ENCODE results near the gene DSG3.
"Not testable (repeated sequence)": the region's sequence is repeated elsewhere in the genome, so short reads cannot be mapped to it uniquely, and the experiment has no call there.

DSG3 gene

DNA sequence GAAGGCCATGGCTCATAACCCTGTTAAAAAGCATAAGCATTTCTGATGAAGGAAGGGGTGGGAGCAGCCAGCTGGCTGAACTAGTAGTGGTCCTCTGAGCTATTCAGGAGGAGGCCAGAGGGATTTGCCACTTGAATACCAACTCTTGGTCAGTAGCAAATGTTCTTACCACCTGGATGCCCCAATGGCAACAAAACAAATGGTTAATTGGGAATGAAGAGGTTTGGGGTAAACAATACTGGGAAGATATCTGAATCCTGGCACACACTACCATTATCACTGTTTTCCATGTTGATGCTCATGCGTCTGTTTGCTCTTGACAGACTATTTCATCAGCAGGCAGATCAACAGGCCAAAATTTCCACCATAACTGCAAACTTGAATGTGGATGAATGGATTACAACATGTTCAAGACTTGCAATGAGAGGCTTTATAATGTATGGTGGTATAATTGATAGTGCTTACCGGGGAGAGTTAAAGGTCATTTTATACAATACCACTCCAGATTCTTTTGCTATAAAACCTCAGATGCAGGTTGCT is 47.2 kb downstream of the DSG3 start:
- not testable (repeated sequence) for DNase-seq

DNA sequence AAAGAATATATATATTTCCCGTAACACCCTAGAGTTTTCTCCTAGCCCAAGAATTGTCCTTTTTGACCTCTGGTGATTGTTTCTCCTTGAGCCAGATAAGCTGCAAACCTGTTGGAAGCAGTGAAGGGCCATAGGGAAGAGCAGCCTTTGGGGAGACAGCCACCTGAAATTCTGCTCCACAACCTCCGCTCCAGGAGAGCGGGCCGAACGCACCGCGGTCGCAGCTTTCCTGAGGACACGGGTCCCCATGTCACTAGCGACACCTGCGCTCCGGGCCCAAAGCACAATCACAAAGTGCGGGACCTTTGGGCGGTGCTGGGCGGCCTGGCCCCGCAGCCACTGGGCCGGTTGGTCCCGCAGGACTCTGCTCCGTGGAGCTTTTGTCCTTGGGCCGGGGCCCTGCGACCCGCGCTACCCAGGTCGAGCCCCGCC is 49.9 kb downstream of the DSG3 start:
- DNase-seq = no peak

DNA sequence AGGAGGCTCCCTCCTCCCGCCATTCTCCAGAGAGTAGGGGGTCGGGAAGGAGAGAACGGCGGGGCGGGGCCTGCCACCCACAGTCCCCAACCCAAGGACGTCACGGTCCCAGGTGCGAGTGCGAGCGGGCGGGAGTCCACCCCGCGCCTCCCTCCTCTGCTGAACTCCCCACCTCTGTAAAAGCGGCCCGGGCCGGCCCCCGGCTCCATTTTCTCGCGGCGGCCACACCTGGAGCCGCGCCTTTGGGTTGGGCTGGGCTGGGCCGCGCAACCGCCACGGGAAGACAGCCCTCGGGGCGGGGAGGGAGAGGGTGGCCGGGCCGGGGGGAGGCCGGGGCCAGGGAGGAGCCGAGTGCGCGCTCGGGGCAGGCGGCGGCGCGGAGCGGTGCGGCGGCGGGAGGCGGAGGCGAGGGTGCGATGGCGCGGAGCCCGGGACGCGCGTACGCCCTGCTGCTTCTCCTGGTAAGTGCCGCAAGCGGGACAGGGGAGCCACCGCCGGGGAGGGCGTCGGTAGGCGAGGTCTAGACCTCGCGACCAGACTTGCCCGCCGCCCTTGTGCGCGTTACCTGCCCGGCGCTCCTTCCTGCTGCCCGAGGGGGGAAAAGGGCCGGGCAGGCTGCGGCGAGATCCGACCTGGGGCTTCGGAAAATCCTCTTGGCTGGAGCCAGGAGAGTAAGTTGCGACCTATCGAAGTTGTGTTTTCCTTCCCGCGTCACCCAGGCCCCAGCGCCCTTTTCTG is 50.5 kb downstream of the DSG3 start, which contains the start of gene DSG2:
Gene DSG2 (plus strand): TSS at position 342 of the 738 bp plus-strand sequence. CDS start 75 bp downstream, at position 417.
- DNase-seq = no peak

DNA sequence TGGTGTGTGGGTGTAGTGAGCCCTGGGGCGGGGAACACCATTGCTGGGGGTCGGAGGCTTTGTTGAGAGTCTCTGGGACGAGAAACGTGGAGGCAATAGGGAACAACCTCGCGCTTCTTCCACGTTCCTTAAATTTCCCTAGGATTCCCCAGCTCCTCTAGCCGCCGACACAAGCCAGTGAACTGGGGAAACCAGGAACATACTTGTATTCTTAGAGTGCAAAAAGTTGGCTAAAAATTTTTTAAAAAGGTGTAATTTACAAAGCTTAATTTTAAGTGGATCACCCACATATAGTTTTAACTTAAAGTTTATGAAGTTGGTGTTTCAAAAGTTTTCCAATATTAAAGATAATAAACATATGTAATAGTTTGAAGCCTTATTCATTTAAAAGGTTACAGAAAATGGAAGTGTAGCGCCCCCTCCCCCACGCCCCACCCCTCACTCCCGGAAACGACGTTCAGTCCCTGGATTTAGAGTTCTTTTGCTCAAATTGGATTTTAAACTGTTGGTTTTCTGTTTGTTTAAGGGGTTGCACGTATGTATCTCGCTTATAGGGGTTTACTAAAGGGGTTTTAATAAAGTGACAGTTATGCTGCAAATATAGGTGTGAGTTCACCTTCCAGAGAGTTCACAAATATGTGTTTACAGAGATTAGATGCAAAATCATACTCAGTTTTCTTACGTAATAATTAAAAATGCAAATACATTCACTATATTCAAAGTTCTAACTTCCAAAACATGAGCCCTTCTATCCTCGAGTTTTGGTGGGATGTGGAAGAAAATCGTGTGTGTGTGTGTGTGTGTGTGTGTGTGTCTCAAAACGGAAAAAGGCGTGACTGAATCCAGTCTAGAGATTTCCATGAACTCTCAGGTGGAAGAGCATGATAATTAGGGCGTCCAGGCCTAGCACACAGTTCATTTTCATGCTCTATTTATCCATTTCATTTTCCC is 51.3 kb downstream of the DSG3 start:
- no peak for DNase-seq

DNA sequence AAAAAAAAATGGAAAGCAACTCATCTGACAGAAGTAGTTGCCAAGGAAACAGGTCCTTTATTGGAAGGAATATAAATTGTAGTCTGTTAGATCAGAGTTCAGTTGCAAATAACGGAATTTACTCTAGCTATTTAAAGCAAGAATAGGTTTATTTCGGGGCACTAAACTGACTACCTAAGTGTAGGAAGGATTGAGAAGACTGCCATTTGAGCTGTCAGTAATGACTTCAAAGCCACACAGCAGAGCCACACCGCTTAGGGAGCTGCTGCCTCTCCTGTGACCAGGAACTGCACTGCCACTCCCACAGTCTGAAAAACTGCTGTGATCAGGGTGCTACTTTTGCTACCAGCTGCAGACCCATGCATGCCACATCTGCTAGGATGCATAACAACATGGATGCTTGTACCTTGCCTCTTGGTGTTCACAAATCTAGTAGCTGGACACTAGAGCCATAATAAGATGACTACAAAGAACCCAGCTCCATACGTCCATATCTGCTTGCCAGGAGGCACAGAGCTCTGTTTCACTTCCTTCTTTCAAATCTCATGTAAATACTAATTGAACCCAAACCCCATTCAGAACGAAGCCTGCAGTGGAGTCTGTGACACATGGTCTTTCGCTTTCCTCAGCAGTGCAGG is 52.6 kb downstream of the DSG3 start:
- DNase-seq = no peak

DNA sequence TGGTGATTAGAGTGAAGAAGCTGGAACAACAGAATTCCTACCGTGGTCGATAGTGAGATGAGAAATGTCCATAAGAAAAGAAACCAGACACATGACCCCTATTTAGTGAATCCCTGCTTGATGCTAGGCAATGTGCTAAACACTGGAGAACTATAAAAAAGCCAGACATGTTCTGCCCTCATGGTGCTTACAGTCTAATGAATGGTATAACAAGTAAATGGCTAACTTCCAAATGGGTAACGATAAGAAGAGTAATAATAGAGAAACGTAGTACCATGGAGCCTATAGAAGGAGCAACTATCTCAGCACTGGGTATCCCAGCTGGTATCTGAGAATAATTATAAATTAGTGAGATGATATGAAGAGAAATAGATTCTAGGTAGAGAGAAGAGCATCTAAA is 55.5 kb downstream of the DSG3 start:
- DNase-seq = no peak

- DNase-seq = no peak
Observed at GRCh38 chr18:31504455-31505147, 57.1 kb downstream of the DSG3 start.

- no peak for DNase-seq
Observed at GRCh38 chr18:31505156-31505555, 57.6 kb downstream of the DSG3 start.

DNA sequence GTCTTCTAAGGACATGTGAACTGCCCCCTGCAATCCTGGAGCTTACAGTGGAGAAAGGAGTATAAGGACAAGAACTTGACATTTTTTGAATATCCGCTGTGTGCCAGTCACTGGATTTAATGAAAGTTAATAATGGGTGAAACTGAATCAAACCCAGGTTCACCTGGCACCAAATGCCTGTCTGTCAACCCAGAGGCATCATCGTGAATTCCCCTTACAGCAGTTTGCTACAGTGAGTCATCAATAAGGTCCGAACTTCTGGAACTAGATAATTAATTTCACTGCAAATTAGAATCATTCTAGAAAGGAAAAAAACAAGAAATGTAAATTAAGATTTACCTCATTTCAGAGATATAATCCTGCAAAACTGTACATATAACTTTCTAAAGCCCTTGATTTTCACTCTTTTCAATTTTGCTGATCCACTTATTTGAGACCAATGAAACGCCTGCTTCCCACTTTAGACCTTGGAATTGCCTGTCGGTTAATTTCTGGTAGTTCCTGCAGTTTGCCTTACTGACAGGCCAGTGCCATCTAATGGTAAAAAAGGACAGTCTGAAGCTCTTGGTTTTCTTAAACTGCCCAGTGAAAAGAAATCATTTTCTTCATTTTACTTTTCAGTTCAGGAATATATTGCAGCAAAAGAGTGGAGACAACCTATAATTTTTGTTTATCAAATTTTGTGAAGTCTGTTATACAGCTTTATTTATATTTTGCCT is 58.6 kb downstream of the DSG3 start:
- no peak for DNase-seq

DNA sequence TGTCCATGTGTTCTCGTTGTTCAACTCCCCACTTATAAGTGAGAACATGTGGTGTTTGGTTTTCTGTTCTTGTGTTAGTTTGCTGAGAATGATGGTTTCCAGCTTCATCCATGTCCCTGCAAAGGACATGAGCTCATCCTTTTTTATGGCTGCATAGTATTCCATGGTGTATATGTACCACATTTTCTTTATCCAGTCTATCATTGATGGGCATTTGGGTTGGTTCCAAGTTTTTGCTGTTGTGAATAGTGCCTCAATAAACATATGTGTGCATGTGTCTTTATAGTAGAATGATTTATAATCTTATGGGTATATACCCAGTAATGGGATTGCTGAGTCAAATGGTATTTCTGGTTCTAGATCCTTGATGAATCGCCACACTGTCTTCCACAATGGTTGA is 59.6 kb downstream of the DSG3 start:
- DNase-seq = not testable (repeated sequence)

DNA sequence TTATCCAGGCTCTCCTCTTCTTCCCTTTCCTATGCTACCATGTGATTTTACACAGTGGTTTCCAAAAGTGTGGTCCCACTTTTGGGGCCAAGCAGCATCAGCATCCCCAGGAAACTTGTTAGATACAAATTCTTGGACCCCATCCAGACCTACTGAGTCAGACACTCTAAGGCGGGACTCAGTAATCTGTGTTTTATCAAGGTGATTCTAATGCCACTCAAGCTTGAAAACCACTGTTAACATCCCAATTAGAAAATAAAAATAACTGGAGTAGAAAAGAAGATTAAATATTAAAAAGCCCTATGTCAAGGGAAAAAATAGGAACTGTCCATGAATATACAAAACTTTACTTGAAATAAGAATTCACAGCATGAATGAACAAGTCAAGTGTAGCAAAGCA is 61.2 kb downstream of the DSG3 start:
- DNase-seq = no peak

DNA sequence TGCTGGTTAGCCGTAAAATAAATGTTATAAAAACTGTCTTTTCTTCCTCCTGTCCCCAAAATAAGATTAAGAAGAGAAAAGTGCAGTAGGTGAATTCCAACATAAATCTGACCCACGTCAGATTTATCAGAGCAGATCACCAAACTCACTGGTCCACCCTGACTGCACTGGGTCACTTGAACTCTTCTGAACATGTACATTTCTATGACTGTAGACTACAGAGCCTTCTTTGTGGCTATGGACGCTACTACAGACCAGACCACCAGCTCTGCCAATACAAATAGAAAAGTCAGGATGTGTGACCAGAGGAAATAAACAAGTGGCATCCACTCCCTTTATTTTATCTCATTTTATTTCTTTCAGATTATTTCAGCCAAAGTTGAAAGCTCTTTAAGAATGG is 62.0 kb downstream of the DSG3 start:
- DNase-seq = no peak

DNA sequence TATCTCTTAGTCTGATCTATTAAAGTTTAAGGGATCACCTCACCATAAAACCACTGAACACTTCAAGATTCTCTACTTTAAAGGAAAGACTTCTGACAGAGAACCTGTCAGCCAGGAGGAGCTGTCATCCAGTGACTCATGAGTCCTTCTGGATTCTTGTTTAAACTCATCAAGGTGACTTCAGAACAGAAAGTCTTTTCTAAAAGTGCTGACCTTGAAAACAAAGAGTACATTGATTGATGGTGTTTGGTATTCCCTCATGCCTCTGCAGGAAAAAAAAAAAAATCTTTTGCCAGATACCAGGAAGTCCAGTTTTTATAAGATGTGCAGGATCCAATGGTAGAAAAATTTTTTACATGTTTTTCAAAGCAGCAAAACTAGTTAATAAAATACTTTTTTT is 62.8 kb downstream of the DSG3 start:
- DNase-seq = no peak

- no peak for DNase-seq
Observed at GRCh38 chr18:31511098-31511497, 63.6 kb downstream of the DSG3 start.

- DNase-seq = no peak
Observed at GRCh38 chr18:31512203-31512764, 64.7 kb downstream of the DSG3 start.

DNA sequence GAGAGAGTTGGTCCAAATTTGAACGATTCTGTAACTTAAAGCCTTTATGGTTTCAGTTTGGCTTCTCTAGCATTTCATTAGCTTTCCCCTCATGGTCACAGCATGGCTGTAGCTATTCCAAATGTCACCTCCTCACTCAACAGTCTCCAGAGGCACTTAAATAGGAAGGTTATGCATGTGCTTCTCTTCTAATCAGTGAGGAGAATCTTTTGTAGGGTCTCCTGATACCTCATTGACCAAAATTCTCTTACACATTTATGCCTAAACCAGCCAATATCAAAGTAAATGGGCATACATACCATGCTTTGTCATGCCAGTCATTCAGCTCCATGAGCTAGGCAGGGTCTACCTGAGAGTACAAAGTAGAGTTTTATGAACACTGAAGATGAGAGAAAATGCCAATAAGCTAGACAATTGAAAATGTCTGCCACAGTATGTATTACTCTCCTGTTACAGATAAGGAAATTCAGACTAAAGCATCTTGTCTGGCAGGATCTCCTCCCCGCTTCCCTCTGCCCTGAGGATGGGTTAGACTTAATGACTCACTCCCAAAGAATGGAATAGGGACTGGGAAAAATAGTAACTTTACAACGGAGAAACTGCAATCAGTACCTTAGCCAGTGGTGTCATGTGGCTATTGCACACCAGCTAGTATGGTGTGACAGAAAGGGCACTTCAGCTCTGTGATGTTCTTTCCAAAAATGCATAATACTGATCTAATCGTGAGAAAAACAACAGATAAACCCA is 65.8 kb downstream of the DSG3 start:
- no peak for DNase-seq

GRCh38 chr18:31516437-31516836 is 68.9 kb downstream of the DSG3 start:
- no peak for DNase-seq

GRCh38 chr18:31526374-31526773 is 78.8 kb downstream of the DSG3 start:
- no peak for DNase-seq

All from cortex of kidney (tissue), 1 donor.